Nephron (organoid): ENCODE results near the gene ALDH7A1.

Experiments
- H3K27ac Mint-ChIP-seq, 3 experiments: 2 replicates each; pipeline ENCODE4 v1.8.0; 2020; ENCODE audit warnings: mixed read lengths in 3 of 3, mild to moderate bottlenecking in 2 of 3, moderate library complexity in 1 of 3
- H3K27me3 Mint-ChIP-seq: 2 replicates; pipeline ENCODE4 v1.8.0; 2021; ENCODE audit warnings: low read depth, mild to moderate bottlenecking, moderate library complexity, mixed read lengths
- H3K36me3 Mint-ChIP-seq: 2 replicates; pipeline ENCODE4 v1.8.0; 2020; ENCODE audit warnings: low read depth, mixed read lengths
- H3K4me1 Mint-ChIP-seq: 2 replicates; pipeline ENCODE4 v1.8.0; 2020; ENCODE audit warnings: mixed read lengths
- H3K4me3 Mint-ChIP-seq, 3 experiments: 2 replicates each; pipeline ENCODE4 v1.8.0; 2020; ENCODE audit warnings: mild to moderate bottlenecking in 3 of 3, mixed read lengths in 3 of 3, moderate library complexity in 2 of 3
- H3K9me3 Mint-ChIP-seq: 2 replicates; pipeline ENCODE4 v1.8.0; 2020; ENCODE audit warnings: mixed read lengths
- TF ChIP-seq, protein P1 (sequence below), 3 experiments: fragments of 200-600 bp; sonication (generic); IDR thresholded peaks; one replicate each; pipeline ENCODE4 v1.5.0; 2021; ENCODE audit warnings: antibody characterized with exemption in 3 of 3; ENCODE audit not compliant: unreplicated experiment in 3 of 3

The ALDH7A1 gene

DNA sequence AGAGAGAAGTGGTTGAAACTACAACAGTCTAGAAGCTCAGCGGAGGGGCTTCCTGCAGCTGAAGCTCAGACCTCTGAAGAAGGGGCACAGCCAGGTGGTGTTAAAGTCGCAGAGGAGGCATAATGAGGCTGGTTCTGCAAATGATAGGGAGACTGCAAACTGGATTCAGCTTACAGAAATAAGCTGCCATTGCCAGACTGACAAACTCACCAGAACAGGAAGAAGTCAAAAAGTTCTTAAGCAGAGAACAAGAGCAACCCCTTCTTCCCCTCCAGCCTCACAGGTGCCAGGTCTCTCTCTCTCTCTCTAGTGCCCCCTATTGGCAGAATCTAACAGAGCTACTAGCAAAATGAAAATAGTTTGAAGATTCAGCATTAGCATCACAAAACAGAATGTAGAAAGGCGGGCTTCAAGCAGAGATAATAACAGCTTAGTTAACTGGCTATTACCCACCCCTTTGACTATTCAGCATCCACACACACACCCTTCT is 95.1 kb downstream of the ALDH7A1 start:
- Mint-ChIP-seq H3K27ac (no peak overlapping the region), H3K4me1 (peaks cover 11% of the 10 kb centered on the region), H3K4me3 (no peak overlapping the region), H3K27me3 (no peaks in the 10 kb centered on the region), H3K9me3 (no peaks in the 10 kb centered on the region), H3K36me3 (no peaks in the 10 kb centered on the region)
- TF ChIP-seq, protein P1, sequence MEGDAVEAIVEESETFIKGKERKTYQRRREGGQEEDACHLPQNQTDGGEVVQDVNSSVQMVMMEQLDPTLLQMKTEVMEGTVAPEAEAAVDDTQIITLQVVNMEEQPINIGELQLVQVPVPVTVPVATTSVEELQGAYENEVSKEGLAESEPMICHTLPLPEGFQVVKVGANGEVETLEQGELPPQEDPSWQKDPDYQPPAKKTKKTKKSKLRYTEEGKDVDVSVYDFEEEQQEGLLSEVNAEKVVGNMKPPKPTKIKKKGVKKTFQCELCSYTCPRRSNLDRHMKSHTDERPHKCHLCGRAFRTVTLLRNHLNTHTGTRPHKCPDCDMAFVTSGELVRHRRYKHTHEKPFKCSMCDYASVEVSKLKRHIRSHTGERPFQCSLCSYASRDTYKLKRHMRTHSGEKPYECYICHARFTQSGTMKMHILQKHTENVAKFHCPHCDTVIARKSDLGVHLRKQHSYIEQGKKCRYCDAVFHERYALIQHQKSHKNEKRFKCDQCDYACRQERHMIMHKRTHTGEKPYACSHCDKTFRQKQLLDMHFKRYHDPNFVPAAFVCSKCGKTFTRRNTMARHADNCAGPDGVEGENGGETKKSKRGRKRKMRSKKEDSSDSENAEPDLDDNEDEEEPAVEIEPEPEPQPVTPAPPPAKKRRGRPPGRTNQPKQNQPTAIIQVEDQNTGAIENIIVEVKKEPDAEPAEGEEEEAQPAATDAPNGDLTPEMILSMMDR (IDR thresholded peaks at IDR 0.05; ENCODE audit: unreplicated experiment in 3 of 3) = peak in 2 of 3 experiments; percentile 14 to 38

DNA sequence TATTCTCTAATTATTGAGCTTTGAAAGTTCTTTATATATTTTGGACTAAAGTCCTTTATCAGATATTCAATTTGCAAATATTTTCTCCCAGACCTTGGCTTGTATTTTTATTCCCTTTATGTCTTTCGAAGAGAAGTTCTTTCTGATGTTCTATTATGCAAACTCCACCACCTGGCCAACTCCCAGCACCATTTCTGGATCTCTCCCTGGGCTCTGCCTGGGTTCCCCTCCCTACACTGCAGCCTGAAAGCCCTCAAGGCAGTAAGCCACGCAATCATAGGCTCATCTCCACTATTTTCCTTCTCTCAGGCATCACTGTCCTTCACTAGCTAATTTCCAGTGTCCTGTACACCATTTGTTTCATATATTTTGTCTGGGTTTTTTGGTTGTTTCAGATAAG is 95.7 kb downstream of the ALDH7A1 start:
- Mint-ChIP-seq H3K36me3 (no peaks in the 10 kb centered on the region), H3K27ac (no peak overlapping the region), H3K4me3 (no peak overlapping the region), H3K9me3 (no peaks in the 10 kb centered on the region), H3K4me1 (peaks cover 9% of the 10 kb centered on the region), H3K27me3 (no peaks in the 10 kb centered on the region)
- TF ChIP-seq, protein P1 (IDR thresholded peaks at IDR 0.05; ENCODE audit: unreplicated experiment in 3 of 3) = no peak

- no peak overlapping the region for H3K4me3 Mint-ChIP-seq
- H3K27me3 Mint-ChIP-seq = no peaks in the 10 kb centered on the region
- H3K36me3 Mint-ChIP-seq = peaks cover 7% of the 10 kb centered on the region
- H3K9me3 Mint-ChIP-seq = no peaks in the 10 kb centered on the region
- H3K4me1 Mint-ChIP-seq = peaks cover 5% of the 10 kb centered on the region
- no peak overlapping the region for H3K27ac Mint-ChIP-seq
- TF ChIP-seq, protein P1 (IDR thresholded peaks at IDR 0.05; ENCODE audit: unreplicated experiment in 3 of 3) = no peak
Observed at GRCh38 chr5:126497506-126497905, 97.5 kb downstream of the ALDH7A1 start.

GRCh38 chr5:126494393-126494792 is 100.6 kb downstream of the ALDH7A1 start:
- peak overlapping the region in 1 of 3 experiments; percentile 35 for H3K27ac Mint-ChIP-seq
- H3K27me3 Mint-ChIP-seq = no peaks in the 10 kb centered on the region
- no peak overlapping the region for H3K4me3 Mint-ChIP-seq
- peaks cover 27% of the 10 kb centered on the region for H3K4me1 Mint-ChIP-seq
- TF ChIP-seq, protein P1 (IDR thresholded peaks at IDR 0.05; ENCODE audit: unreplicated experiment in 3 of 3) = no peak
- peaks cover 29% of the 10 kb centered on the region for H3K36me3 Mint-ChIP-seq
- no peaks in the 10 kb centered on the region for H3K9me3 Mint-ChIP-seq

- TF ChIP-seq, protein P1 (IDR thresholded peaks at IDR 0.05; ENCODE audit: unreplicated experiment in 3 of 3) = peak in 1 of 3 experiments; percentile 35
- Mint-ChIP-seq H3K9me3 (no peaks in the 10 kb centered on the region), H3K4me1 (peaks cover 42% of the 10 kb centered on the region), H3K27me3 (no peaks in the 10 kb centered on the region), H3K27ac (peak overlapping the region; percentile 19 to 52 (median 35)), H3K36me3 (peaks cover 33% of the 10 kb centered on the region), H3K4me3 (no peak overlapping the region)
Observed at GRCh38 chr5:126492939-126493338, 102.1 kb downstream of the ALDH7A1 start.

GRCh38 chr5:126490167-126490940 is 104.7 kb downstream of the ALDH7A1 start:
- peaks cover 47% of the 10 kb centered on the region for H3K4me1 Mint-ChIP-seq
- TF ChIP-seq, protein P1 (IDR thresholded peaks at IDR 0.05; ENCODE audit: unreplicated experiment in 3 of 3) = peak in 1 of 3 experiments; percentile 7
- H3K9me3 Mint-ChIP-seq = no peaks in the 10 kb centered on the region

More at GRCh38 chr5:126490167-126490940, 104.7 kb downstream of the ALDH7A1 start:
- Mint-ChIP-seq H3K27me3 (no peaks in the 10 kb centered on the region), H3K4me3 (no peak overlapping the region), H3K27ac (peak overlapping the region; percentile 84 to 97 (median 97)), H3K36me3 (peaks cover 55% of the 10 kb centered on the region)
